Karpas-422 (cell line): ENCODE data around the gene KCTD15. TPM values are rescaled to one million over a fixed set of nuclear protein-coding genes. Genes with fewer than 3 reads are reported as not detected.
"Not testable (repeated sequence)": the region's sequence is repeated elsewhere in the genome, so short reads cannot be mapped to it uniquely, and the experiment has no call there.

Source experiments
- DNase-seq: peaks from one replicate; pipeline ENCODE4 v3.0.0-alpha.2; 2015
- H2AFZ ChIP-seq: fragments of 200-600 bp; sonication (generic); 2 replicates; pipeline ENCODE4 v1.6.1; 2014; ENCODE audit warnings: antibody characterized with exemption, low read length, mixed read lengths
- H3K27ac ChIP-seq: fragments of 200-600 bp; sonication (generic); 2 replicates; pipeline ENCODE4 v1.5.1; 2014; ENCODE audit warnings: mild to moderate bottlenecking, low read length, moderate library complexity
- H3K27me3 ChIP-seq: fragments of 200-600 bp; sonication (generic); 2 replicates; pipeline ENCODE4 v1.6.1; 2014; ENCODE audit warnings: low read length, mixed read lengths
- H3K36me3 ChIP-seq: fragments of 200-600 bp; sonication (generic); 2 replicates; pipeline ENCODE4 v1.6.1; 2014; ENCODE audit warnings: low read length, mixed read lengths; ENCODE audit not compliant: insufficient read depth
- H3K4me1 ChIP-seq: fragments of 200-600 bp; sonication (generic); 2 replicates; pipeline ENCODE4 v1.6.1; 2014; ENCODE audit warnings: mild to moderate bottlenecking, low read length, mixed read lengths
- H3K4me2 ChIP-seq: fragments of 200-600 bp; sonication (generic); 2 replicates; pipeline ENCODE4 v1.6.1; 2014; ENCODE audit warnings: low read length, low read depth, mild to moderate bottlenecking; ENCODE audit not compliant: poor library complexity, severe bottlenecking
- H3K4me3 ChIP-seq: fragments of 200-600 bp; sonication (generic); 2 replicates; pipeline ENCODE4 v1.5.1; 2014; ENCODE audit warnings: mild to moderate bottlenecking, antibody characterized with exemption, low read length, mixed read lengths
- H3K79me2 ChIP-seq: fragments of 200-600 bp; sonication (generic); 2 replicates; pipeline ENCODE4 v1.6.1; 2014; ENCODE audit warnings: mild to moderate bottlenecking, low read length, mixed read lengths
- H3K9ac ChIP-seq: fragments of 200-600 bp; sonication (generic); 2 replicates; pipeline ENCODE4 v1.6.0; 2014; ENCODE audit warnings: low read length
- H3K9me2 ChIP-seq: fragments of 200-600 bp; sonication (generic), shearing (Covaris generic); replicated peaks from 2 replicates; pipeline ENCODE4 v1.6.0; 2014; ENCODE audit warnings: mild to moderate bottlenecking, low read length, moderate library complexity; ENCODE audit not compliant: insufficient read depth
- H3K9me3 ChIP-seq: fragments of 300-700, 200-600 bp; sonication (generic); 2 replicates; pipeline ENCODE4 v1.6.1; 2014; ENCODE audit warnings: low read length, mixed read lengths
- H4K20me1 ChIP-seq: fragments of 200-600 bp; sonication (generic); 2 replicates; pipeline ENCODE4 v1.6.1; 2014; ENCODE audit warnings: mild to moderate bottlenecking, antibody characterized with exemption, low read length, low read depth; ENCODE audit not compliant: insufficient read depth
- total RNA-seq: library from RNA; depleted of rRNA; stranded (reverse); fragments of >200 nt; shearing (Covaris generic); gene quantifications from 2 replicates; pipeline ENCODE4 v1.2.3, GENCODE V29; 2014; ENCODE audit warnings: low replicate concordance

KCTD15 gene
- total RNA-seq, 1 experiment from 2014 or later, result not detected

DNA sequence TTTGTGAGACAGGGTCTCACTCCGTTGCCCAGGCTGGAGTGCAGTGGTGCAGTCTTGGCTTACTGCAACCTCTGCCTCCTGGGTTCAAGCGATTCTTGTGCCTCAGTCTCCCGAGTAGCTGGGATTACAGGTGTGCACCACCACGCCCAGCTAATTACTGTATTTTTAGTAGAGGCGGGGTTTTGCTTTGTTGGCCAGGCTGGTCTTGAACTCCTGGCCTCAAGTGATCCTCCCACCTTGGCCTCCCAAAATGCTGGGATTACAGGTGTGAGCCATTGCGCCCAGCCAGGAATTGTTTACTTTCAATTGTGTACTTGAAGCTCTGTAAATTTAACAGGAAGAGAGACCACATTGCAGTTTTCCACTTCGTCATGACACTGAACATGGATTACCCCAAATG lies 22.4 kb downstream of the KCTD15 start:
- DNase-seq, H3K4me2 ChIP-seq, H3K79me2 ChIP-seq, H3K4me3 ChIP-seq, H4K20me1 ChIP-seq, H3K9me2 ChIP-seq, H3K4me1 ChIP-seq, H3K27me3 ChIP-seq, H3K9ac ChIP-seq, H2AFZ ChIP-seq, H3K9me3 ChIP-seq, H3K36me3 ChIP-seq, H3K27ac ChIP-seq: not testable (repeated sequence)

GRCh38 chr19:33819506-33819879 lies 22.8 kb downstream of the KCTD15 start:
- no peak overlapping the region for H3K27ac ChIP-seq
- H3K4me1 ChIP-seq, result no peaks in the 10 kb centered on the region
- H3K9me3 ChIP-seq, result no peaks in the 10 kb centered on the region
- no peaks in the 10 kb centered on the region for H3K79me2 ChIP-seq
- no peak for DNase-seq
- H3K4me3 ChIP-seq, result no peak overlapping the region
- H4K20me1 ChIP-seq, result no peaks in the 10 kb centered on the region
- no peaks in the 10 kb centered on the region for H3K36me3 ChIP-seq
- H3K9me2 ChIP-seq, result no peaks in the 10 kb centered on the region
- H3K9ac ChIP-seq, result no peak overlapping the region
- no peak overlapping the region for H2AFZ ChIP-seq
- no peak overlapping the region for H3K4me2 ChIP-seq
- no peaks in the 10 kb centered on the region for H3K27me3 ChIP-seq

DNA sequence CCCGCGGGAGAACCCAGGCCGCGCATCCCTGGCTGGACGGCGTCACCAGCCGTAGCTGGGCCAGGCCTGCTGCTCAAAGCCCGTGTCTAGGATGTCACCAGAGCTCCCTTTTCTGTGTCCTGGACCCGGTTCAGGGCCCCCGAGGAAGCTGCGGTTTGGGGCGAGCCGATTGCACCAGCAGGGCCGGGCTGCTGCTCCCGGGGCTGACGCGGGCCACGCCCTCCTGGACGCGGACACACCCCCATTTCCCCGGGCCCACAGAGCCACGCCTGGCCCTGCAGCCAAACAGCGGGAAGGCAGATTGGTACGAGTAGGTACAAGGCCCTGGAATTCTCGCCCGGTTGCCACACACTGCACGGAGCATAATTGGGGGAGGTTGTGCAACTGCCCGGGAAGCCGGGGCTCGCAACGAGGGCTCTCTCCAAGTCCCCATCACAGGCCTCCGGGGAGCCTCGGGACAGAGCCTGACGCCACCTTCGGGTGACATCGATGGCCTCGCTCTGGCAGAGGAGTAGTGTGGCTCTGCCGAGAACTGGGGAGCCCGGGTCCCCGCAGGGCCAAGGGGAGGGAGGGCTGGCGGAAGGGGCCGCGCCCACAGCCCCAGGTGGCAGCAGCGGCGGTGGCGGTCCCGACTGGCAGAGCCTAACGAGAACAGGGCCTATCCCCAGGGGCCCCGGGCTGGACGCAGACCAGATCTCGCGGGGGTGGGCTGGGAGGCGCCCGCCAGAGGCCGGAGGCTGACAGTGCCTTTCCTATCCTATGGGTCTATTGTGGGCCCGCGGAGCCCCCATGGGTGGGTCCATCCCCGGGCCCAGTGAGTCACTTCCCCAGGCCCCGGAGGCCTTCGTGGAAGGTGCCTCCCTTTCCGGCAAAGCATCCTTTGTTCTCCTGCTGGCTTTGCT lies 23.5 kb downstream of the KCTD15 start:
- Histone ChIP-seq H3K36me3 (no peaks in the 10 kb centered on the region), H3K4me3 (no peak overlapping the region), H3K4me1 (no peaks in the 10 kb centered on the region), H3K9me2 (no peaks in the 10 kb centered on the region), H3K9ac (no peak overlapping the region), H3K4me2 (no peak overlapping the region), H3K79me2 (no peaks in the 10 kb centered on the region), H4K20me1 (no peaks in the 10 kb centered on the region), H3K27me3 (no peaks in the 10 kb centered on the region), H2AFZ (no peak overlapping the region), H3K27ac (no peak overlapping the region), H3K9me3 (no peaks in the 10 kb centered on the region)
- no peak for DNase-seq

GRCh38 chr19:33821871-33822270 lies 25.2 kb downstream of the KCTD15 start:
- H3K36me3 ChIP-seq, result no peaks in the 10 kb centered on the region
- no peaks in the 10 kb centered on the region for H3K4me1 ChIP-seq
- no peak for DNase-seq
- H4K20me1 ChIP-seq, result no peaks in the 10 kb centered on the region
- H3K4me3 ChIP-seq, result no peak overlapping the region
- H3K27ac ChIP-seq, result no peak overlapping the region
- H3K27me3 ChIP-seq, result no peaks in the 10 kb centered on the region
- no peak overlapping the region for H3K4me2 ChIP-seq
- H3K79me2 ChIP-seq, result no peaks in the 10 kb centered on the region
- no peaks in the 10 kb centered on the region for H3K9me2 ChIP-seq
- no peak overlapping the region for H2AFZ ChIP-seq
- H3K9me3 ChIP-seq, result no peaks in the 10 kb centered on the region
- H3K9ac ChIP-seq, result no peak overlapping the region

DNA sequence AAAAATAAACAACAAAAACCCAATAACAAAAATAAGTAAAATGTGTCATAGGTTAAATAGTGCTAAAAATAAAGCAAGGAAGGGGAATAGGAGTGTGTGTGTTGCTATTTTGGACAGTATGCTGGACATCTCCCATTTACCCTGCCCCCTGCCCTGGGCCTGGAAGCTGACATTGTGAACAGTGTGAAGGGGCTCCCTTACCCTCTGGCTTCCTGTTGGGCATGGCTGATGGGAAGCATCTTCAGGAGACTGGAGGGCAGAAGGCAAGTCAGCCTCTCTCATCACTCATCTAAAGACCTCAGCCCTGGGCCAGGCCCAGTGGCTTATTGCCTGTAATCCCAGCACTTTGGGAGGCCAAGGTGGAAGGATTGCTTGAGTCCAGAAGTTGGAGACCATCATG lies 26.7 kb downstream of the KCTD15 start:
- Histone ChIP-seq H3K9ac (no peak overlapping the region), H3K9me3 (no peaks in the 10 kb centered on the region), H2AFZ (no peak overlapping the region), H3K4me1 (no peaks in the 10 kb centered on the region), H3K36me3 (no peaks in the 10 kb centered on the region), H4K20me1 (no peaks in the 10 kb centered on the region), H3K79me2 (no peaks in the 10 kb centered on the region), H3K4me3 (no peak overlapping the region), H3K9me2 (no peaks in the 10 kb centered on the region), H3K27me3 (no peaks in the 10 kb centered on the region), H3K4me2 (no peak overlapping the region), H3K27ac (no peak overlapping the region)
- DNase-seq, result no peak

DNA sequence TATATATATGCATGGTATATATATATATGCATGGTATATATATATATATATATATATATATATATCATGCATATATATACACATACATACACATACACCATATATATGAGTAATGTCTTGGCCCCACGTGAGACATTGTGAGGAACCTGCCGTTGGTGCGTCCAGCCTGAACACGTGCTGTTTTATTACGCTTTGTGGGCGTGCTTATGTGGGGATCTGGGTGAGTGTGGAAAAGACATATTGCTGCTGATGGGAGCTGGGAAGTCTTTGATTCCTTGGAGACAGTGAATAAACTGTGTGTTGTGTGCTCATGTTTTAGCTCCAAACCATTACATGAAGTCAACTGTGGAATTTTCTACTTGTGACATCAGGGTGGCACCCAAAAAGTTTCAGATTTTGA lies 28.9 kb downstream of the KCTD15 start:
- Histone ChIP-seq H3K36me3 (no peaks in the 10 kb centered on the region), H3K27me3 (no peaks in the 10 kb centered on the region), H3K79me2 (no peaks in the 10 kb centered on the region), H3K4me2 (no peak overlapping the region), H3K27ac (no peak overlapping the region), H3K9me3 (no peaks in the 10 kb centered on the region), H3K4me1 (no peaks in the 10 kb centered on the region), H3K4me3 (no peak overlapping the region), H3K9ac (no peak overlapping the region), H3K9me2 (no peaks in the 10 kb centered on the region), H4K20me1 (no peaks in the 10 kb centered on the region), H2AFZ (no peak overlapping the region)
- no peak for DNase-seq

DNA sequence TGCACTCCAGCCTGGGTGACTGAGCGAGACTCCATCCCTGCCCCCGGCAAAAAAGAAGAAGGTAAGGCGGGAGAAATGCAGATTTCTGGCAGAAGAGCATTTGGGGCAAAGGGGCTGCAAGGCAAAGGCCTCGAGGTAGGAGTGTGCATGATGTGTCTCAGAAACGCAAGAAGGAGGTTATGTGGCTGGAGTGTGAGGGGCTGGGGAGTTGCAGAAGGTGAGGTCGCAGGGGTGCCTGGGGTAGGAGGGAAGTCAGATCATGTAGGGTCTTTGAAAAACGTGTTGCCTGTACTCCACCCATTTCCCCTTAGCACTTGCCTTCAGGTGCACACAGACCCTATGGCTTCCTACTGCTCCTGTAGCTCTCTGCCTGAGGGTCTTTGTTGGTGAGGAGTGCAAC lies 29.9 kb downstream of the KCTD15 start:
- Histone ChIP-seq H3K4me1 (no peaks in the 10 kb centered on the region), H3K36me3 (no peaks in the 10 kb centered on the region), H3K9me3 (no peaks in the 10 kb centered on the region), H3K9me2 (no peaks in the 10 kb centered on the region), H4K20me1 (no peaks in the 10 kb centered on the region), H3K27ac (no peak overlapping the region), H2AFZ (no peak overlapping the region), H3K4me2 (no peak overlapping the region), H3K9ac (no peak overlapping the region), H3K4me3 (no peak overlapping the region), H3K27me3 (no peaks in the 10 kb centered on the region), H3K79me2 (no peaks in the 10 kb centered on the region)
- DNase-seq, result no peak

- H3K9me3 ChIP-seq, result no peaks in the 10 kb centered on the region
- H3K27me3 ChIP-seq, result no peaks in the 10 kb centered on the region
- H3K9me2 ChIP-seq, result no peaks in the 10 kb centered on the region
- no peaks in the 10 kb centered on the region for H4K20me1 ChIP-seq
- H3K4me3 ChIP-seq, result no peak overlapping the region
- H3K36me3 ChIP-seq, result no peaks in the 10 kb centered on the region
- no peak overlapping the region for H3K27ac ChIP-seq
- no peaks in the 10 kb centered on the region for H3K4me1 ChIP-seq
- no peak for DNase-seq
- H3K9ac ChIP-seq, result no peak overlapping the region
- H3K79me2 ChIP-seq, result no peaks in the 10 kb centered on the region
- no peak overlapping the region for H3K4me2 ChIP-seq
- H2AFZ ChIP-seq, result no peak overlapping the region
Measured at GRCh38 chr19:33828266-33829075, 31.8 kb downstream of the KCTD15 start.
